Activated B cell treated with CpG ODN at 0.5 μM for 24 hours (primary cell): ENCODE data around the gene ARTN. TPM values are rescaled to one million over a fixed set of nuclear protein-coding genes. Genes with fewer than 3 reads are reported as not detected.

Experiments
- ATAC-seq: fragments of 200-7000 bp; cut with Tn5 transposase; one replicate; pipeline ENCODE4 v1.10.0; 2021; ENCODE audit warnings: low read depth, mild to moderate bottlenecking, moderate library complexity
- CTCF ChIA-PET: fragments of 350-600 bp; sonication (Branson Sonifier 250); formaldehyde crosslinking; loops from one replicate; lab custom pipeline; 2021; ENCODE audit warnings: antibody characterized with exemption; lab: Charles Lee
- POLR2A ChIA-PET: fragments of 350-600 bp; sonication (Branson Sonifier 250); formaldehyde crosslinking; loops from one replicate; lab custom pipeline; 2021; ENCODE audit warnings: antibody characterized with exemption; lab: Charles Lee
- DNase-seq: peaks from one replicate; pipeline ENCODE4 v3.0.0; 2022
- H3K27ac Mint-ChIP-seq: one replicate; pipeline ENCODE4 v1.8.0; 2020; ENCODE audit warnings: mixed read lengths
- H3K27me3 Mint-ChIP-seq: one replicate; pipeline ENCODE4 v1.8.0; 2021; ENCODE audit warnings: mixed read lengths
- H3K36me3 Mint-ChIP-seq: one replicate; pipeline ENCODE4 v1.8.0; 2021; ENCODE audit warnings: low read depth, mixed read lengths
- H3K4me1 Mint-ChIP-seq: one replicate; pipeline ENCODE4 v1.8.0; 2021; ENCODE audit warnings: mixed read lengths
- H3K4me3 Mint-ChIP-seq: one replicate; pipeline ENCODE4 v1.8.0; 2020; ENCODE audit warnings: mild to moderate bottlenecking, mixed read lengths
- H3K9me3 Mint-ChIP-seq: one replicate; pipeline ENCODE4 v1.8.0; 2020; ENCODE audit warnings: mixed read lengths
- CTCF ChIP-seq: fragments of 200-600 bp; IDR thresholded peaks from one replicate; pipeline ENCODE4 v1.8.0; 2022; ENCODE audit warnings: antibody characterized with exemption, mild to moderate bottlenecking
- intact Hi-C: fragments of 100-400 bp; cut with micrococcal nuclease; formaldehyde crosslinking; loops from one replicate; pipeline ENCODE4 v1.15.1; 2024
- total RNA-seq: library from RNA; stranded (reverse); gene quantifications from 2 replicates; pipeline ENCODE4 v1.2.3, GENCODE V29; 2022

The ARTN gene
- total RNA-seq, 1 donor from 2014 or later, result 0.20 TPM

GRCh38 chr1:43976890-43977289 lies 43.3 kb downstream of the ARTN start:
- ChIA-PET POLR2A (interaction anchor here (3.3 kb wide), 1 partner anchor 15 kb away, joined by 23 read pairs; the partner anchor contains the start of gene CCDC24), CTCF (no interaction called here)
- Mint-ChIP-seq H3K9me3 (no peaks in the 10 kb centered on the region), H3K27me3 (no peaks in the 10 kb centered on the region), H3K27ac (peak overlapping the region; percentile 37), H3K4me1 (peaks cover 58% of the 10 kb centered on the region), H3K4me3 (peak overlapping the region; percentile 92), H3K36me3 (peaks cover 44% of the 10 kb centered on the region)
- ATAC-seq, result no peak
- intact Hi-C loops, result loop anchor here (10.0 kb wide), 4 partner anchors 238 to 1642 kb away; partner anchors contain the start of genes CDC20, DMAP1, FOXJ3 and PPCS
- TF ChIP-seq CTCF, result no peak
- DNase-seq, result no peak

DNA sequence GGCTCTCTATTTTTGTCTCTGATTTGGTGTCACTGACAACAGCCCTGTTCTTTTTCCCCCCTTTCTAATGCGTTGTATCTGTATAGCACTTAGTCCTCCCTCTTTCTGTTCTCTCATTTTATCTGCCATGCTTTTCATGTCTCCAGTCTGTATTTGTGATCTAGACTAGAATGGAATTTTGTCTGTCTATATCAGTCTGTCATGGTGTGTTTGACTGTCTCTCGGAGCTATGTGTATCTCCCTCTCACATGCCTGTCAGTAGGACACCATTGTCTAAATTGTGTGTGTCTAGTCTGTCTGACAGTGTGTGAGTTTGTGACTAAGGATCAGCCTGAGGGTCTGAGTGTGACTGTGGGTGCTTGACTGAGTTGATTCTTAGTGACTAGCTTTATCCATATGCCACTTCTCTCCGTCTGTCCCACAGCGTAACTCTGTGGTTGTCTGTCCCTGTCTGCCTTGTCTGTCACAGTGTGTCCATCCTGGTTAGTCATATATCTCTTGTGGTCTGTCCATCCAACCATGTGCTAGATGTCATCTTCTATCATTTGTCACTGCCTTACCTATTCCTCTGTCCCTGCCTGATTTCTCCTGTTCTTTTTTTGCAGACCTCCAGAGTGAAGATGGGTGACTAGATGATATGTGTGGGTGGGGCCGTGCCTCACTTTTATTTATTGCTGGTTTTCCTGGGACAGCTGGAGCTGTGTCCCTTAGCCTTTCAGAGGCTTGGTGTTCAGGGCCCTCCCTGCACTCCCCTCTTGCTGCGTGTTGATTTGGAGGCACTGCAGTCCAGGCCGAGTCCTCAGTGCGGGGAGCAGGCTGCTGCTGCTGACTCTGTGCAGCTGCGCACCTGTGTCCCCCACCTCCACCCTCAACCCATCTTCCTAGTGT lies 44.0 kb downstream of the ARTN start:
- peaks cover 58% of the 10 kb centered on the region for H3K4me1 Mint-ChIP-seq
- no peaks in the 10 kb centered on the region for H3K27me3 Mint-ChIP-seq
- TF ChIP-seq CTCF, result no peak
- peak overlapping the region; percentile 92 for H3K4me3 Mint-ChIP-seq
- CTCF ChIA-PET, result no interaction called here
- ATAC-seq (no peak), DNase-seq (no peak)
- H3K27ac Mint-ChIP-seq, result peak overlapping the region; percentile 31
- no peaks in the 10 kb centered on the region for H3K9me3 Mint-ChIP-seq
- intact Hi-C loops, result loop anchor here (10.0 kb wide), 4 partner anchors 237 to 1643 kb away; partner anchors contain the start of genes CDC20, DMAP1, FOXJ3 and PPCS
- peaks cover 37% of the 10 kb centered on the region for H3K36me3 Mint-ChIP-seq
- POLR2A ChIA-PET, result no interaction called here

DNA sequence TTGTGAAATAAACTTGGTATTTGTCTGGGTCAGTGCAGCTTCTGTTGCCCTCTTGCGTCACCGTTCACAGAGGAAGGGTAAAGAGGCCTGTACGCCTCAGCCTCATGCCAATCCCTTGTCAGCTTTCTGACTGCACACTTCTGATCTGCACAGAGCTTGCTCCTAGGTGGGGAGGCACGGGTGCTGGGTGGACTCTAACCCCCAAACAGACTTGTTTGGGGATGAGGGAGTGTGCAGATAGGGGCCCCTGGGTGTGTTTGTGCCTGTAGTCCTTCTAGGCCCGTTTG lies 44.6 kb downstream of the ARTN start:
- Mint-ChIP-seq H3K27ac (no peak overlapping the region), H3K4me1 (peaks cover 57% of the 10 kb centered on the region), H3K27me3 (no peaks in the 10 kb centered on the region), H3K4me3 (peak overlapping the region; percentile 92), H3K36me3 (peaks cover 31% of the 10 kb centered on the region), H3K9me3 (no peaks in the 10 kb centered on the region)
- no peak for TF ChIP-seq CTCF
- POLR2A ChIA-PET, result interaction anchor here (0.5 kb wide), 1 partner anchor 53 kb away, joined by 5 read pairs; no protein-coding TSS in a partner anchor
- DNase-seq (no peak), ATAC-seq (no peak)
- intact Hi-C loops, result loop anchor here (10.0 kb wide), 4 partner anchors 237 to 1643 kb away; partner anchors contain the start of genes CDC20, DMAP1, FOXJ3 and PPCS
- CTCF ChIA-PET, result no interaction called here

- intact Hi-C loops, result loop anchor here (10.0 kb wide), 4 partner anchors 236 to 1644 kb away; partner anchors contain the start of genes CDC20, DMAP1, FOXJ3 and PPCS
- no peak for TF ChIP-seq CTCF
- peaks cover 27% of the 10 kb centered on the region for H3K36me3 Mint-ChIP-seq
- H3K4me1 Mint-ChIP-seq, result peaks cover 52% of the 10 kb centered on the region
- ChIA-PET POLR2A (interaction anchor here (0.5 kb wide), 1 partner anchor 52 kb away, joined by 5 read pairs; no protein-coding TSS in a partner anchor), CTCF (no interaction called here)
- ATAC-seq (no peak), DNase-seq (peak; percentile 44)
- peak within 1 kb of the TSS; percentile 44 for H3K27ac Mint-ChIP-seq
- no peaks in the 10 kb centered on the region for H3K27me3 Mint-ChIP-seq
- H3K4me3 Mint-ChIP-seq, result peak within 1 kb of the TSS; percentile 92
- H3K9me3 Mint-ChIP-seq, result no peaks in the 10 kb centered on the region
These were observed 45.1 kb downstream of the ARTN start, which contains the start of gene B4GALT2 for GRCh38 chr1:43978551-43979260. TSS of gene B4GALT2 (plus strand) at chr1:43979210. CDS start at chr1:43981161, 1,951 bp downstream.

- intact Hi-C loops, result loop anchor here (10.0 kb wide), 4 partner anchors 236 to 1644 kb away; partner anchors contain the start of genes CDC20, DMAP1, FOXJ3 and PPCS
- H3K9me3 Mint-ChIP-seq, result no peaks in the 10 kb centered on the region
- no peak for TF ChIP-seq CTCF
These were observed 45.6 kb downstream of the ARTN start for GRCh38 chr1:43979261-43979527.

More at GRCh38 chr1:43979261-43979527, 45.6 kb downstream of the ARTN start:
- ChIA-PET POLR2A (no interaction called here), CTCF (no interaction called here)
- no peak for ATAC-seq
- no peak for DNase-seq
- H3K36me3 Mint-ChIP-seq, result peaks cover 24% of the 10 kb centered on the region
- no peak overlapping the region for H3K4me3 Mint-ChIP-seq
- H3K4me1 Mint-ChIP-seq, result peaks cover 47% of the 10 kb centered on the region
- H3K27ac Mint-ChIP-seq, result no peak overlapping the region
- H3K27me3 Mint-ChIP-seq, result no peaks in the 10 kb centered on the region
